ENCODE measurements around the gene EFCAB12.

The EFCAB12 gene

DNA sequence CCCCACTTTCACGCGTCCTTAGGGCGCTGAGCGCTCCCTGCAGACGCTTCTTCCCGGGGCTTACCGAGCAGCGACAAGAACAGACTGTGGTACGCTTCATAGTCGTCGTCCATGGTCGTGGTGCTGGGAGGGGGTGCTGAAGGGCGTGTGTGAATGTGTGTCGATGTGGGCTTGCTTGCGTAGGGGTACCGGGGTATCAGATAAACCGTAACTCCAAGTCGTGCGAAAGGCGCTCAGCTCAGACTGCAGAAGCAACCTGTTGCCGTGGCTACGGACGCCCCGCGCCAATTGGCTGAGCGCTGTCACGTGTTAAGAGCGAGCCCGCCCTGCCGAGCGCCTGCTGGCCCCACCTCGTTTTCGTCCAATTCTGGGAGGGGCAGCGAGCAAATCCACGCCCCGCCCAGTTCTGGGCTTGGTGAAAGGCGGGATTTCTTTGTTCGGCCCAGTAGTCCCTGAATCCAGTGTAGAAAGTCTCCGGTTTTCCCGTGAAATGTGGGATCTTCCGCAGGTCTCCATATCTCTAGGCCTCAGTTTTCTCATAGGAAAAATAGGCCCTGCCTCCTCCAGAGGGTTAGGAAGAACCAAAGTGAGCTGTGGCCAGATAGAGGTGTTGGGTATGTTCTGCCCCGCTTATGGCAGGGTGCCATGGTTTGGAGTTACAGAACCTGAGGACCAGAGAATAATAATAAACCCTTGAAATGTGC, at the start of gene EFCAB12:
EFCAB12 (minus strand) TSS at position 261 of the 704 bp plus-strand sequence; CDS start at position 113, 148 bp downstream.
- ATAC-seq = peak; percentile 94 to 95

- no peak for ATAC-seq
Observed at GRCh38 chr3:129476586-129476985, 48.1 kb upstream of the EFCAB12 start.

DNA sequence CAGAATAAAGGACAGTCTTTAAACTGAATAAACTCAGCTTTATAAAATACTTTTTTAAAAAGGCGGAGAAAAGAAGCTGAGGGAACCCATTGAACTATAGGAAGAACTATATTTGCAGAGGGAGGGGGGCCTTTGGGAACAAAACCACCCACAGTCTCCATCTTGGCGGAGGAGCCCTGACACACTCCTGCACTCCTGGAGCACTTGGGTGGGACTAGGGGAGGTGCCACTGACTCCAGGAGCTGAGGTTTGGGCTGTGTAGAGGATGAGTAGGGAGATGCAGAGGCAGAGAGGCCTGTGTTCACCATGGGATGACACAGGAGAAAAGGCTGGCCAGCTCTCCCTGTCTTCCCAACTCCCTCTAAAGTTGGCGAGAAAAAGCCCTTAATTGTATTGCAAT, 47.4 kb upstream of the EFCAB12 start:
- ATAC-seq = no peak

- no peak for ATAC-seq
Observed at GRCh38 chr3:129474984-129475804, 46.8 kb upstream of the EFCAB12 start.

DNA sequence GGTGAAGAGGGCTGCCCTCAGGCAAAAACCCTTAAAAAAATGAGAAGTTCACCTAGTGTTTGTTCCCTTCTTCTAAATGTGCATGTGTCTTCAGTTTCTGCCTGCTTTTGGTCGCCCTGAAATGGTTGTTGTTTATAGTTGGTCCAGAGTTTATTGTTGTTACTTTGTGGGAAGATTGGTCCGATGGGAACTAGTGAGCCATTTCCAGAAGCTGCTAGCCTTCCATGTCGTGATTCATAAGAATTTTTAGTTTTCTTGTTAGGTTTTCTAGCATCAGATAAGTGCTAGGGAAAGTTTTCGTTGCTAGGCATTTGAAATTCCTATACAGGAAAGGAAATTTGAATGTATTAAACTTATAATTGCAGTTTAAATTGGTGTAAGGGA, 45.3 kb upstream of the EFCAB12 start:
- ATAC-seq = no peak

GRCh38 chr3:129473067-129473768, 44.8 kb upstream of the EFCAB12 start:
- ATAC-seq = no peak

DNA sequence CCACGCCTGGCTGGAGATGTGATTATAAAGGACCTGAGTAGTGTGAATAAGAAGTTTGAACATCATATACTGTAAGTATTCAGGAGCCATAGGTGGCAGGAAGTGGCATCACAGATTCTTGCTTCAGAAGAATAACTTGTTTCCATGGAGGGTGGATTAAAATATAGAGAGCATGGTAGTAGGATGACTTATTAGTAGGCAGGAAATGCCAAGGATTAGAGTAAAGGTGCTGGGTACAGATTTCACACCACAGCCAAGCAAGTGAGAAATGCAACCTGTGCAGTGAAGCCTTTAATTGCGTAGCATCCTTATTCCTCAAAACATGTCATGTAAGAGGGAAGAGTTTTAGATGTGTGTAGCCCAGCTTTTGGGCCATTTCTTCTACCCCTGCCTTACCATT, 42.4 kb upstream of the EFCAB12 start:
- no peak for ATAC-seq

DNA sequence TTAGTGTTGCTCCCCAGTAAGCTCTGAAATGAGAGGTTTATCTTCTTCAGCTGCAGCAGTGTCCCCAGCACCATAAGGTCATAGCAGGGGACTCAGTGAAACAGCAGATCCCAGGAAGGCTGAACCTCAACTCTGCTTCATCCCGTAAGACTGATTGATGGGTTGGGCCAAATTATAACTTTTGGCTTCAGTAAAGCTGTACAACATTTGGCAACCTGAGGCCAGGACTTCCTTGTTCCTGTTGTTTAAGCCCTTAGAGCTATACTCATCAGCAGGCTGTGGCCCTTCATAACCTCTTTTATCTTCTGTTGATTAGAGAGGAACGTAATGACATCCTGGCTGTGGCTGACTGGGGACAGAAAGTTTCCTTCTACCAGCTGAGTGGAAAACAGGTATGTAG, 40.6 kb upstream of the EFCAB12 start:
- ATAC-seq = peak in 1 of 2 donors; percentile 27

GRCh38 chr3:129467932-129468331, 39.5 kb upstream of the EFCAB12 start:
- no peak for ATAC-seq

GRCh38 chr3:129463716-129464115, 35.3 kb upstream of the EFCAB12 start:
- no peak for ATAC-seq

DNA sequence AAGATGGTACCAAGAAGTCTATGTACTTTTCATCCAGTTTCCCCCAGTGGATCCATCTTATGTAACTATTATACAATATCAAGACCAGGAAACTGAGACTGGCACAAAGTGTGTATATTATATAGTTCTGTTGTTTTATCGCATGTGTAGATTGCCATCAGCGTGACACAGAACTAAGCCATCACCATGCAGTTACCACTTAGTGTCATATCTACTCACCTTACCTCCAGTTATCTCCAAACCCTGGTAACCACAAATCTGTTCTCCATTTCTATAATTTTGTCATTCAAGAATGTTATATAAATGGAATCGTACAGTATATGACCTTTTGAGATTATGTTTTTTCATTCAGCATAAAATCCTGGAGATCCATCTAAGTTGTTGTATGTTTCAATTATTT, 34.7 kb upstream of the EFCAB12 start:
- ATAC-seq = no peak

GRCh38 chr3:129462361-129462968, 34.0 kb upstream of the EFCAB12 start:
- no peak for ATAC-seq

- no peak for ATAC-seq
Observed at GRCh38 chr3:129461461-129462146, 33.2 kb upstream of the EFCAB12 start.

GRCh38 chr3:129461022-129461421, 32.6 kb upstream of the EFCAB12 start:
- ATAC-seq = no peak

- ATAC-seq = no peak
Observed at GRCh38 chr3:129460572-129460971, 32.1 kb upstream of the EFCAB12 start.

DNA sequence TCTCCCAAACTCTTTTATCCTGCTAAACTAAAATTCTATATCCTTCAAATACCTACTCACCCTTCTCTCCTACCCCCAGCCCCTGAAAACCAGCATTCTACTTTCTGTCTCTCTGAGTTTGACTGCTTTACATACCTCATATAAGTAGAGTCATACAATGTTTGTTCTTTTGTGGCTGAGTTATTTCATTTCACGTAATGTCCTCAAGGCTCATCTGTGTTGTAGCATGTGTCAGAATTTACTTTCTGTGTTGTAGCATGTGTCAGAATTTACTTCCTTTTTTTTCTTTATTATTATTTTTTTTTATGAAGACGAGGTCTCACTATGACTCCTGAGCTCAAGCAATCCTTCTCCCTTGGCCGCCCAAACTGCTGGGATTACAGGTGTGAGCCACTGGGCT, 31.7 kb upstream of the EFCAB12 start:
- no peak for ATAC-seq

DNA sequence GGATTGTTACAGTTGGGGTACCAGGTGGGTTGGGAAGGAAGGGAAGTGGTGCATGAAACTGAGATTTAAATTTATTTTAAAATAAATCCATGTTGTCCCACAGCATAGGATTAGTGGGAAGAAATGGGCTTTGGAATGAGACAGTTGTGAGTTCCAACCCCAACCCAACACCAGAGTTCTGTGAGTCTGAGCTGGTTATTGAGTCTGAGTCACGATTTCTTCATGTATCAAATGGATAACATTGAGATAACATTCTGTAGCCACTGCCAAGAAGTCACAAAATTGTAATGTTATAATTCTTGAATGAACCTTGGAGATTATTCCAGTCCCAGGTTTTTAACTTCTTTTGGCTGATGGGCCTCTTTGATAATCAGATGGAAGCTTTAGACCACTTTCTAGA, 25.3 kb upstream of the EFCAB12 start:
- no peak for ATAC-seq

DNA sequence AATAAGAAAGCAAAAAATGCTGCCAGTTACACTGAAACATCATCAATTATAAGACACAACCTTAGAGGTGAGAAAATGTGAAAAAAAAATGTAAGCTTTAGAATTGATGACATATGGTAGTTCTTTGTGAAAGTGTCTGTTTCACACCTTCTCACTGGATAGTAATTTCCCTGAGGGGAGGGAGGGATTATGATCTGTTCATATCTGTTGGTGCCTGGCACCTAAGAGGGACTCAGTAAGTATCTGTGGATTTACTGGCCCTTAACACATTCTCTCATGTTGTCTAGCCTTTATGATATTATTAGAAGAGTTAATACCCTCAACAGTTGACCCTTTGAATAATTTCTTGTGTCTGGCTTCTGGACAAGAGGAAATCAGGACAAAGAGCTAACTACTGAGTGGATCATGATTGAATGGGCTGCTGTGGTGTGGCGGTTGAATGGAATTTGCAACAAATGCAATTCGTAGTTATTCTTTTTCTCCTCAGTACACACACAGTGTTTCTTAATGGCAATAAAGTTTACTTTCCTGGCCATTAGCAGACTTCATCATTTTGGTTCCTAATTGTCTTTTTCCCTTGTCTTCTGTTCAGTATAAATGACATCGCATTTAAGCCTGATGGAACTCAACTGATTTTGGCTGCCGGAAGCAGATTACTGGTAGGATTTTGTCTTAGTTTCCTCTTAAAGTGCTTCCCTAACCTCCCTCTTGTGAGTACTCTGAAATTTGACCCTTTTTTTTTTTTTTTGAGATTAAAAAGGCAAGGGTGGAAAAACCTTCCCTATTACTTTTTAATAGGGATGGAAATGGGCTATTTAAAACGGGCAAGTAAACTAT, 21.1 kb upstream of the EFCAB12 start:
- ATAC-seq = no peak

DNA sequence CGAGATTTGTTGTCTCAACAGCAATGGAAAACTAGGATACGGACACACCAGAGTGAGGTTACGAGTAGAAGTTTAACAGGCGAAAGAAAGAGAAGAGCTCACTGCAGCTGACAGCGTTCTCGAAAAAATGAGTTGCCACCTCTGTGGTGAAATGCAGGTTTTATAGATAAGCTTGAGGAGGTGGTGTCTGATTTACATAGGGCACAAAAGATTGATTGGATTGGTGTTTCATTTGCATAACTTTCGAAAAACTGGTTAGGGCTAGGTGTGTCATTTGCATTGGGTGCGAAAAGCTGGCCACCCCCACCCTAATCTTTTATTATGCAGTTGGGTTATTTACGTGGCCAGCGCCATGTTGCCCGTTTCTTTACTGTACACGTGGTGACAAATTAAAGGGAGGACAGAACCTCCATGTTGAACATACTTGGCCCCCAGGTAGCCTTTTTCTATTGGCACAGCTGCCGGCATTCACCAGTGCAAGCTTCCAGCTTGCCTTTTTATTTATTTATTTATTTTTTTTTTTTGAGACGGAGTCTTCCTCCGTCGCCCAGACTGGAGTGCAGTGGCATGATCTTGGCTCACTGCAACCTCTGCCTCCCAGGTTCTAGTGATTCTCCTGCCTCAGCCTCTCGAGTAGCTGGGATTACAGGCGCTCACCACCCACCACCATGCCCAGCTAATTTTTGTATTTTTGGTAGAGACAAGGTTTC, 19.9 kb upstream of the EFCAB12 start:
- no peak for ATAC-seq

DNA sequence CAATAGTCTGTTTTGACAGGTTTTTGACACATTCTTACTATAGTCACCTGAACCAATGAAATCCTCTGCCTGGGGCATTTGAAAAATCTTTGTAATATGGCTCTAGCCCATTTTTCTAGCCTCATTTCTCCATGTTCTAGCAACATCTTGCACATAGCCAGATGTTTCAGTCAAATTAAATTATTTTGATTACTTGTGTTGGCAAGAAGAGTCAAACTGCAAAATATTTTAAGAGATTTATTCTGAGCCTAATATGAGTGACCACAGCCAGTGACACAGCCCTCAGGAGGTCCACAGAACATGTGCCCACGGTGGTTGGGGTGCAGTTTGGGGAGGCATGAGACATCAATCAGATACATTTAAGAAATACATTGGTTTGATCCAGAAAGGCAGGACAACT, 18.5 kb upstream of the EFCAB12 start:
- no peak for ATAC-seq

- no peak for ATAC-seq
Observed at GRCh38 chr3:129445471-129445870, 17.0 kb upstream of the EFCAB12 start.
